RWPE2 (cell line): Measurements from ENCODE around the gene ZRANB3.
"Not testable (repeated sequence)": the region's sequence is repeated elsewhere in the genome, so short reads cannot be mapped to it uniquely, and the experiment has no call there.

Source experiments
- ATAC-seq: fragments of 200-7000 bp; cut with Tn5 transposase; 3 replicates; pipeline ENCODE4 v1.9.1; 2021; ENCODE audit warnings: low read depth
- DNase-seq: peaks from one replicate; pipeline ENCODE4 v3.0.0-alpha.2; 2020; ENCODE audit warnings: low spot score
- H3K27ac ChIP-seq: fragments of 450-650 bp; 2 replicates; pipeline ENCODE4 v1.5.1; 2017; ENCODE audit warnings: mild to moderate bottlenecking; ENCODE audit not compliant: poor library complexity, severe bottlenecking
- H3K27me3 ChIP-seq: fragments of 250-450 bp; sonication (Bioruptor Pico); 2 replicates; pipeline ENCODE4 v1.5.1; 2021; ENCODE audit warnings: mild to moderate bottlenecking, moderate library complexity; ENCODE audit not compliant: insufficient read depth, poor library complexity, severe bottlenecking
- H3K36me3 ChIP-seq: fragments of 250-450 bp; sonication (Bioruptor Pico); 2 replicates; pipeline ENCODE4 v1.5.1; 2020; ENCODE audit warnings: low read depth, mild to moderate bottlenecking, moderate library complexity
- H3K4me1 ChIP-seq: fragments of 250-450 bp; sonication (Bioruptor Pico); 2 replicates; pipeline ENCODE4 v1.5.1; 2021; ENCODE audit warnings: mild to moderate bottlenecking, moderate library complexity; ENCODE audit not compliant: insufficient read depth, poor library complexity, severe bottlenecking
- H3K4me3 ChIP-seq: fragments of 250-450 bp; sonication (Bioruptor Pico); 2 replicates; pipeline ENCODE4 v1.5.1; 2021; ENCODE audit warnings: mild to moderate bottlenecking, moderate library complexity; ENCODE audit not compliant: severe bottlenecking
- H3K9me3 ChIP-seq: fragments of 250-450 bp; sonication (Bioruptor Pico); 2 replicates; pipeline ENCODE4 v1.5.1; 2021; ENCODE audit warnings: mild to moderate bottlenecking, moderate library complexity; ENCODE audit not compliant: severe bottlenecking
- TF ChIP-seq, protein P1 (sequence below): fragments of 450-650 bp; IDR thresholded peaks from one replicate; pipeline ENCODE4 v1.5.1; 2017; ENCODE audit warnings: mild to moderate bottlenecking, moderate library complexity; ENCODE audit not compliant: poor library complexity, severe bottlenecking

Gene ZRANB3

DNA sequence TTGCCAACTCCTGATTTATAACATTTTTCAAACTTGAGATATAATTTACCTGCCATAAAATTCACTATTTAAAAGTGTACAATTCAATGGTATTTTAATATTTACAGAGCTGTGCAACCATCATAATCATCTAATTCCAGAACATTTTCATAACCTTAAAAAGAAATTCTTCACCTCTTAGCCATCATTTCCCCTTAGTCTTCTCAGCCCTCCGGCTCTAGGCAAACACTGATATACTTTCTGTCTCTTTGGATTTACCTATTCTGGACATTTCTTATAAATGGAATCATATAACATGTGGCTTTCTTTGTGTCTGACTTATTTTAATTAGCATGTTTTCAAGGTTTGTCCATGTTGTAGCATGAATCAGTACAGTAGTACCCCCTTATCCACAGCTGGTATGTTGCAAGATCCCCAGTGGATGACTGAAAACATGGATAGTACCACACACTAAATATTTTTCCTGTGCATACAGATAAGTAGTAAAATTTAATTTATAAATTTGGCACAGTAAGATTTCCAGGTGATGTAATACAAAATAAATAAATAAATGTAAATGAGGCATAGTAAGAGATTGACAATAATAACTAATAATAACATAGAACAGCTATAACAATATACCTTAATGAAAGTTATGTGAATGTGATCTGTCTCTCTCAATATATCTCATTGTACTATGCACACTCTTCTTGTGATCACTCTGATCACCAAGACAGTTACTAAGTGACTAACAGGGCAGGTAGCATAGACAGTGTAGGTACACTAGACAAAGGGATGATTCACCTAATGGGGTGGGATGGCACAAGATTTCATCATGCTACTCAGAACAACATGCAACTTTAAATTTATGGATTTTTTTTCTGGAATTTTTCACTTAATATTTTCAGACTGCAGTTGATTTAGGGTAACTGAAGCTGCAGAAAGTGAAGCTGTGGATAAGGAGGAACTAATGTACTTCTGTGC, 405.8 kb downstream of the ZRANB3 start:
- Histone ChIP-seq H3K9me3 (no peaks in the 10 kb centered on the region), H3K4me1 (peaks cover 28% of the 10 kb centered on the region), H3K4me3 (no peak overlapping the region), H3K27me3 (no peaks in the 10 kb centered on the region), H3K36me3 (peaks cover 88% of the 10 kb centered on the region), H3K27ac (peak overlapping the region; percentile 72)
- TF ChIP-seq, protein P1, sequence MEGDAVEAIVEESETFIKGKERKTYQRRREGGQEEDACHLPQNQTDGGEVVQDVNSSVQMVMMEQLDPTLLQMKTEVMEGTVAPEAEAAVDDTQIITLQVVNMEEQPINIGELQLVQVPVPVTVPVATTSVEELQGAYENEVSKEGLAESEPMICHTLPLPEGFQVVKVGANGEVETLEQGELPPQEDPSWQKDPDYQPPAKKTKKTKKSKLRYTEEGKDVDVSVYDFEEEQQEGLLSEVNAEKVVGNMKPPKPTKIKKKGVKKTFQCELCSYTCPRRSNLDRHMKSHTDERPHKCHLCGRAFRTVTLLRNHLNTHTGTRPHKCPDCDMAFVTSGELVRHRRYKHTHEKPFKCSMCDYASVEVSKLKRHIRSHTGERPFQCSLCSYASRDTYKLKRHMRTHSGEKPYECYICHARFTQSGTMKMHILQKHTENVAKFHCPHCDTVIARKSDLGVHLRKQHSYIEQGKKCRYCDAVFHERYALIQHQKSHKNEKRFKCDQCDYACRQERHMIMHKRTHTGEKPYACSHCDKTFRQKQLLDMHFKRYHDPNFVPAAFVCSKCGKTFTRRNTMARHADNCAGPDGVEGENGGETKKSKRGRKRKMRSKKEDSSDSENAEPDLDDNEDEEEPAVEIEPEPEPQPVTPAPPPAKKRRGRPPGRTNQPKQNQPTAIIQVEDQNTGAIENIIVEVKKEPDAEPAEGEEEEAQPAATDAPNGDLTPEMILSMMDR, result no peak
- DNase-seq (no peak), ATAC-seq (peak; percentile 100)

DNA sequence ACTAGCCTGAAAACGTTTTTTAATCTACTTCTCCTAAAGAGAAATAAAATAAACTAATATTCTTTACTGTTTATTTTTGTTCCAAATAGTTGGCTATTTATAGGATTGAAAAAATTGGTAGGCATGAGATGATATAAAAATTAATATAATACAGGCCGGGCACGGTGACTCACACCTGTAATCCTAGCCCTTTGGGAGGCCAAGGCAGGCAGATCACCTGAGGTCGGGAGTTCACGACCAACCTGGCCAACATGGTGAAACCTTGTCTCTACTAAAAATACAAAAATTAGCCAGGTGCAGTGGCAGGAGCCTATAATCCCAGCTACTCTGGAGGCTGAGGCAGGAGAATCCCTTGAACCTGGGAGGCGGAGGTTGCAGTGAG, 409.4 kb downstream of the ZRANB3 start:
- not testable (repeated sequence) for H3K27me3 ChIP-seq, DNase-seq, ATAC-seq, H3K4me3 ChIP-seq, H3K27ac ChIP-seq, H3K9me3 ChIP-seq
- H3K36me3 ChIP-seq, result peaks cover 74% of the 10 kb centered on the region
- H3K4me1 ChIP-seq, result peaks cover 28% of the 10 kb centered on the region

DNA sequence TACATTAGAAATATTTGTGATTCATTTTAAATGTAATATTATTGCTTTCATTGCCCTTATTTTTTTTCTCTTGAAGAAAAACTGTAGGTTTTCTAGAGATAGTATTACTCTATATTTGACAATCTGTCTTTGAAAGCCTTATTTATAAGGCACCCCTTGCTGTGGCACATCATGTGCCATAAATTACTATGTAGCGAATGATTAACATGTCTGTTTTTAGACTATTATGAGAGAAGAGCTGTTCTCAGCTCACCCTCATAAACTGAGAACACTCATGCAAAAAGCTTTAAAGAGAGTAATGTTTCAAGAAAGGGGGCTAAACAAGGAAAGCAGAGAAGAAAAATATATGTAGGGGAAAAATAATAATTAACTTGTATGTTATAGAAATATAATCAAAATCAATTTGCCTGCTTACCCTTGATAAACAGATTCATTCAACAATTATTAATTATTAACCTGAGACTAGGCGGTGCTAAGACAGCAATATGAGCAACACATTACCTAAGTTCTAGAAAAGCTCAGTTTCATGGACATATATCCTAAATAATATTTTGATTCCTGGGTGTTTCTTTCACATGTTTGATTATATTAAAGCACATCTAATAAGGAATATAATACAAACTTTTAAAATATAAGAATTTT, 409.9 kb downstream of the ZRANB3 start:
- TF ChIP-seq, protein P1, result no peak
- Histone ChIP-seq H3K4me3 (no peak overlapping the region), H3K9me3 (no peaks in the 10 kb centered on the region), H3K27me3 (no peaks in the 10 kb centered on the region), H3K36me3 (peaks cover 70% of the 10 kb centered on the region), H3K4me1 (peaks cover 28% of the 10 kb centered on the region), H3K27ac (no peak overlapping the region)
- DNase-seq, result no peak
- ATAC-seq, result no peak

DNA sequence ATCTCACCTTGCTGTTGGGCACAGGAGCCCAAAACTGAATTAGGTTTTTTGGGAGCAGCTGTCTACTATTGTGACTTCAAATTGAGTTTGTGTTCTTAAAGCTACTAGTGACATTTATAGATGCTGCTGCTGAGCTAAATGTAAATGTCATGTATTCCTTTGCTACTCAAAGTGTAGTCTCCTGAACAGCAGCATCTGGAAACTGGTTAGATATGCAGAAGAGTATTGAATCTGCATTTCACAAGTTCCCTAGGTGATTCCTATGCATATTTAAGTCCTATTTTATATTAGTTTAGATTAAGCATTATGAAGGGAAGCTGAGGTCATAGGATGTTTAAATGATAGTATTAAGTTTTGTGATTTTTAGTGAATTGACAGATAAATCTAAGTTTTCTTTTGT, 411.4 kb downstream of the ZRANB3 start:
- DNase-seq, result no peak
- H3K4me3 ChIP-seq, result no peak overlapping the region
- peaks cover 69% of the 10 kb centered on the region for H3K36me3 ChIP-seq
- H3K27ac ChIP-seq, result no peak overlapping the region
- no peak for ATAC-seq
- peaks cover 13% of the 10 kb centered on the region for H3K4me1 ChIP-seq
- H3K9me3 ChIP-seq, result no peaks in the 10 kb centered on the region
- H3K27me3 ChIP-seq, result no peaks in the 10 kb centered on the region
- TF ChIP-seq, protein P1, result no peak

DNA sequence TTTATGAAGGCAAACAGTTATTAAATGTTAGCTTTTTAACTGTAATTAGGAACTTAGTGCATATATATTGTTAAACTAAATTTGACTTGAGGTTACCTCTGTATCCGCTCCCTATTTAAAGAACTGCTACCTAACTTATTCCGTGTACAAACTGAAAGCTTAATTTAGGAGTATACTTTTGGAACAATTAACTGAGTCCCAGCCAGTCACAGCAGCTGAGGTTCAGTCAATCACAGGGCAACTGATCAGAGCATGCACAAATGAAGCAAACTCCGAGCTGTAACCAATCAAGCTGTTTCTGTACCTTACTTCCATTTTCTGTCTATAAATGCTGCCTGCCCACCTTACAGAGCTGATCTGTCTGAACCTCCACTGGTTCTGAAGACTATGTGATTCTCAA, 417.7 kb downstream of the ZRANB3 start:
- Histone ChIP-seq H3K4me1 (no peaks in the 10 kb centered on the region), H3K9me3 (no peaks in the 10 kb centered on the region), H3K36me3 (peaks cover 45% of the 10 kb centered on the region), H3K27ac (no peak overlapping the region), H3K27me3 (no peaks in the 10 kb centered on the region), H3K4me3 (no peak overlapping the region)
- ATAC-seq (no peak), DNase-seq (no peak)
- TF ChIP-seq, protein P1, result no peak

DNA sequence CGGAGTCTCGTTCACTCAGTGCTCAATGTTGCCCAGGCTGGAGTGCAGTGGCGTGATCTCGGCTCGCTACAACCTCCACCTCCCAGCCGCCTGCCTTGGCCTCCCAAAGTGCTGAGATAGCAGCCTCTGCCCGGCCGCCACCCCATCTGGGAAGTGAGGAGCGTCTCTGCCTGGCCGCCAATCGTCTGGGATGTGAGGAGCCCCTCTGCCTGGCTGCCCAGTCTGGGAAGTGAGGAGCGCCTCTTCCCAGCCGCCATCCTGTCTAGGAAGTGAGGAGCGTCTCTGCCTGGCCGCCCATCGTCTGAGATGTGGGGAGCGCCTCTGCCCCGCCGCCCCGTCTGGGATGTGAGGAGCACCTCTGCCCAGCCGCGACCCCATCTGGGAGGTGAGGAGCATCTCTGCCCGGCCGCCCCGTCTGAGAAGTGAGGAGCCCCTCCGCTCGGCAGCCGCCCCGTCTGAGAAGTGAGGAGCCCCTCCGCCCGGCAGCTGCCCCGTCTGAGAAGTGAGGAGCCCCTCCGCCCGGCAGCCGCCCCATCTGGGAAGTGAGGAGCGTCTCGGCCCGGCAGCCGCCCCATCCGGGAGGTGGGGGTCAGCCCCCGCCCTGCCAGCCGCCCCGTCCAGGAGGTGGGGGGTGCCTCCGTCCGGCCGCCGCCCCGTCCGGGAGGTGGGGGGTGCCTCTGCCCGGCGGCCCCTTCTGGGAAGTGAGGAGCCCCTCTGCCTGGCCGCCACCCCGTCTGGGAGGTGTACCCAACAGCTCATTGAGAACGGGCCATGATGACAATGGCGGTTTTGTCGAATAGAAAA, 425.3 kb downstream of the ZRANB3 start:
- not testable (repeated sequence) for H3K4me1 ChIP-seq, H3K9me3 ChIP-seq, DNase-seq, ATAC-seq, H3K4me3 ChIP-seq, H3K27me3 ChIP-seq, H3K27ac ChIP-seq
- H3K36me3 ChIP-seq, result peaks cover 23% of the 10 kb centered on the region
